GM12874 (cell line): Measurements from ENCODE around the gene TMEM121.

Experiments used
- TF ChIP-seq, protein P1 (sequence below): IDR thresholded peaks from 2 replicates; pipeline ENCODE4 v1.5.1; 2011; ENCODE audit warnings: low read depth, mild to moderate bottlenecking, control low read depth, low read length, moderate library complexity; ENCODE audit not compliant: insufficient read depth

The TMEM121 gene

DNA sequence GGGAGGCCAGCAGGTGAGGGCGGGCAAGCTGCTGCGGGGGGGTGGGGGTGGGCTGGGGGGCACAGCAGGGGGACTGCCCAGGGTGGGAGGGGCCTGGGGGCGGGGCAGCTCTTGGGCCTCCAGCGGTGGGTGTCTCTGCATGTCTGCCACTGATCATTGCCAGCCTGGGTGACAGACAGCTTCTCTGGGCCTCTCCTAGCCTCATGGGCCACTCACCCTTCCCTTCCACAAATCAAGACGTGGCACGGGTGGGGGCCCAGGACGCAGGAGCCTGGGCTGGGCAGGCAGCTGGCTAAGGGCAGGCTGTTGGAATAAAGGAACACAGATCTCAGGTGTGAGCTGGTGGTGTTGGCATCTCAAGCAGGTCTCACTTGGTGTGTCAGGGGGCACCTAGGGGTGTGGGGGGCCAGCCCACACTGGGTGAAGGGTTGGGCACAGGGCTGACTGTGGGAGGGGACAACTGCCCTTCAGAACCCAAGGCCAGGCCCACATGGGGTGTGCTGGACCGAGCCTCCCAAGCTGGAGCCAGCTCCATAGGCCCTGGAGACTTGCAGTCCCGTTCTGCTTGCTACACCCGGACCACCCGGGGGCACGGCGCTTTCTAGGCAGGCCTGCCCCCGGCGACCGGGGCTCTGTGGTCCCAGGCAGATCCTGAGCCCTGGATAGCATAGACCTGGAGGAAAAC, 32.3 kb upstream of the TMEM121 start:
- TF ChIP-seq, protein P1, sequence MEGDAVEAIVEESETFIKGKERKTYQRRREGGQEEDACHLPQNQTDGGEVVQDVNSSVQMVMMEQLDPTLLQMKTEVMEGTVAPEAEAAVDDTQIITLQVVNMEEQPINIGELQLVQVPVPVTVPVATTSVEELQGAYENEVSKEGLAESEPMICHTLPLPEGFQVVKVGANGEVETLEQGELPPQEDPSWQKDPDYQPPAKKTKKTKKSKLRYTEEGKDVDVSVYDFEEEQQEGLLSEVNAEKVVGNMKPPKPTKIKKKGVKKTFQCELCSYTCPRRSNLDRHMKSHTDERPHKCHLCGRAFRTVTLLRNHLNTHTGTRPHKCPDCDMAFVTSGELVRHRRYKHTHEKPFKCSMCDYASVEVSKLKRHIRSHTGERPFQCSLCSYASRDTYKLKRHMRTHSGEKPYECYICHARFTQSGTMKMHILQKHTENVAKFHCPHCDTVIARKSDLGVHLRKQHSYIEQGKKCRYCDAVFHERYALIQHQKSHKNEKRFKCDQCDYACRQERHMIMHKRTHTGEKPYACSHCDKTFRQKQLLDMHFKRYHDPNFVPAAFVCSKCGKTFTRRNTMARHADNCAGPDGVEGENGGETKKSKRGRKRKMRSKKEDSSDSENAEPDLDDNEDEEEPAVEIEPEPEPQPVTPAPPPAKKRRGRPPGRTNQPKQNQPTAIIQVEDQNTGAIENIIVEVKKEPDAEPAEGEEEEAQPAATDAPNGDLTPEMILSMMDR, result no peak

DNA sequence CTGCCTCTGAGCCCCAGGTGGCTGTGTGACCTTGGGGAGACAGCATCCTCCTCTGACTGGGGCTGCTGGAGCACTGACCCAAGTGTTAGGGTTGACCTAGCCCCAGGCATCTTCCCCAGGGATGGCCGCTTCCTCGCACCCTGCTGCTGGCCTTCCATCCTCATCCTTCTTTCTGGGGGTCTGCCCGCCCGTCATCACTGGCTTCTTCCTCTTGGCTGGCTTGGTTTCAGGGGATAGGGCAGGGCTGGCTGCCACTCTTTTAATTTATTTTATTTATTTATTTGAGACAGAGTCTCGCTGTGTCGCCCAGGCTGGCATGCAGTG, 31.8 kb upstream of the TMEM121 start:
- TF ChIP-seq, protein P1, result no peak

DNA sequence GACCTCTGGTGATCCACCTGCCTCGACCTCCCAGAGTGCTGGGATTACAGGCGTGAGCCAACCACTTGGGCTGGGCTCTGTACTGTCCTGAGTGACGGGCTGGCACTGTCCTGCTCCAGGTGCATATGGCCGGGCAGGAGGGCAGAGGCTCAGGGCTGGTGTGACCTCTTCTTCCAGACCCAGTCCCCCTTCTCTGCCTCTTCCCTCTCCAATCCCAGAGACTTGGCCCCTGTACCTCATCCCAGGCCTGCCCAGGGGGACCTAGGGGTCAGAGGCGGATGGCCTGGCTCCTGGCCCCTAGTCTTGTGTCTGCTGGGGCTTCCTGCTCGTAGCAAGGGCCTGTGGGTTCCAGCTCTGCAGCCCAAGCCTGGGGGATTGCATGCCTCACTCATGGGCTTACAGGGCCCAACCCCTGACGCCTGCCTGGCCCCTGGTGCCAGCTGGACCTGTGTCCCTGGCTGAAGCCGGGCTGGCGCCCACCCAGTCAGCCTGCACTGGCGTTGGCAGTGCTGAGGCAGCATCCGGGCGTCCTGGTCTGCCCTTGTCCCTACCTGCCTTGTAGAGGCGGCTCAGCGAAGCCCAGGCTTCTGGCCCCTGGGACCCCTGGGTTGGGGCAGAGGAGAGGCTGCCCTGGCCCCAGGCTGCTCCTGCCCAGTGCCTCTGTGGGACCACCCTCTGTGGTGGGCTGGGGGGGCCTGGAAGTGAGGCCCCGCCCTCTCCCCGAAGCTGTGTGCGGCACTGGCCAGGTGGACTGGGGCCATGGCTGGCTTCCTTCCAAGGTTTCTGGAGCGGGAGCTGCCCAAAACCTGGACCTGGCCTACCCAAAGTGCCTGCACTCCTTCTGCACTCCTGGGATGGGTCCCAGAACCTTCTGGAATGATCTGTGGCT, 31.0 kb upstream of the TMEM121 start:
- TF ChIP-seq, protein P1, result no peak

DNA sequence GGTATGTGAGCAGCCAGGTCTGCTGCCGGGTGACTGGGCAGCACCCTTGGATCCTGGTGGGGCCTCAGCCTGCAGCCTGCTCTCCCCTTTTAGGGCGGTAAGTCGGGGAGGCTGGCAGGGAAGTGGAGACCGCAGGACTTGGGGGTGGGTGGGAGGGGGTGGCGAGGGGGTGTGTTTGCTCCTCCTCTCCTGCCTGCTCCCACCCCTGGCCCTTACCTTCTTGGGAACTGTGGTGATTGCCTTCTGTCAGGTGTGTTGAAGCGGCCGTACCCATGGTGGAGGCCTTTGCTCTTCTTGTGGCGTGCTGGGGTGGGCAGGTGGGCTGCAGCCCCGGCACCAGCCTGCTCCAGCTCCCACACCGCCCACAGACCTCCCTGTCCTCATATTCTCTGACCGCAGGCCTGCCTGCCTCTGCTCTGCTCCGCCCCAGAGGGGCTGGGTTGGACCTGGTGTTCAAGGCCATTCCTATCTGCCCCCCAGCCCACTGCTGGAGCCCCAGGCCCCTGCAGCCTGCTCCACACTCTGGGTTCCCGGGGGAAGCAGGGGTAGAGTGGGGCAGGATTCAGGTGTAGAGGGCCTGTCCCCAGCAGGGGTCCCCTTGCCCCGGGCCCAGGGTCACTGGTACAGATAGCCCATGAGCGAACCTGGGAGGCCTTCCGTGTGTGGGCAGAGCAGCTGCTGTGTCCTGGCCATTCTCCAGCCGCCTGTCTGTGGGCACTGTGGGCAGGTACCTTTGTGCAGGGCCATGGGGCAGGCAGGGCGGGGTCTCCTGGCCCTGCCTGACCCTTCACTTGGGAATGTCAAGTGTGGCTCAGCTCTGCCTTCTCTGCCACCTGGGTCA, 30.2 kb upstream of the TMEM121 start:
- TF ChIP-seq, protein P1, result no peak

DNA sequence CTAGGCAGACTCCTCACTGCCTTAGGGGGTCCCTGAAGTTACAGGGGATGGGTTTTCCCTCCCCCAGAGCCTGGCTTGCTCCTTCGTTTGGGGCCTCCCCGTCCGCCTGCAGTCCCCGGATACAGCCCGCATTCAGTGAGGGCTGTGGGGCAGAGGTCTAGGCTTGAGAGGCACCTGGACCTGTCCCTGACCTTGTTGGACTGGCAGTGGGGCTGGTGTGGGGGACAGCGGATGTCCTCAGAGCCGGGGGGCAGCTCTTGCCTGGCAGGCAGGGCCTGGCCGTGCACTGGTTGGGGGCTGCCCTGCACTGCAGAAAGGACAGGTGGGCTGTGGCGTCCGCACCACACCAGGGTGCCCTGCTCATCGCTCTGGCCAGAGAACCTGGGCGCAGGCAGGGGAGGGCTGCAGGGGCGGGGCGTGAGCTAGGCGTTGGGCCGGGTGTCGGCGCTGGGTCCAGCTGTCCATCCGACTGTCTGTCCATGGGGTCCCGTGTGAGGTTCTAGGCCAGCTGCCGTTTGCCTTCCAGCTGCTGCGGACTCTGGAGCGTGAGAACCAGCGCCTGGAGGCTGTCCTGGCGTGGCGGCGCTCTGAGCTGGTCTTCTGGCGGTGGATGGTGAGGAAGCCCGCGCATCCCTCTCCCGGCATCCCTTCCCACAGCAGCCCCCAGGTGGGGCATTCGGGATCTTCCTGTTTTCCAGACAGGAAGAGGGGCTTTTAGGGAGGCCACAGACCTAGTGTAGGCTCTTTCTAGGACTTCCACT, 29.4 kb upstream of the TMEM121 start:
- TF ChIP-seq, protein P1, result no peak

DNA sequence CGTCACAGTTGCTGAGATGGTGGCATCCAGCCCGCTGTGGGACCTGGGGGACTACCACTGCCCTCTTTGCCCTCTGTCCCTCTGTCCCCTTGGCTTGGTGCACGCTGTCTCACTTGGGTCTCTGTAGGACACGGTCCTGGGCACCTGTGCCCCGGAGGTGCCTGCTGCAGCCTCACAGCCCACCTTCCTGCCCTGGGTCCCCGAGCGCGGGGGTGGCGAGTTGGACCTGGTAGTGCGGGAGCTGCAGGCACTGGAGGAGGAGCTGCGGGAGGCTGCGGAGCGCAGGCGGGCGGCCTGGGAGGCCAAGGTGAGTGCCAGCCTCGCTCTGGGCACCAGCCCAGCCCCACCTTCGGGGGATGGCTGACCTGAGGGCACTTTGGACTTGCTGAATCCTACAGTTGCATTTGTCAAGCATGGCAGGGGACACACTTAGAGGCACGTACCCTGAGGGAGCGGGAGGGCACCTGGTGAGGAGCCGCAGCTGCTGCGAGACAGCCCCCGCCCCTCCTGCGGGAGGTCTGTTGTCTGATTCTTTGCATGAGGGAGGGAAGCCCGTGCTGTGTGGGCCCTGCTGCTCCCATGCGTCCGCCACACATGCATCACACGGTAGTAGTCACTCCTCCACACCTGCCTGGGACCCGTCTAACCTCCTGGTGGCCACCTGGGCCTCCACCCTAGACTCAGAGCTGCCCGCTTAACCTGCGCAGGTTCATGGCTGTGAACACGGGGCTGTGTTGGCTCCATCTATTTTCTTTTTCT, 28.5 kb upstream of the TMEM121 start:
- TF ChIP-seq, protein P1, result no peak
